ENCODE measurements around the gene FES. TPM values are rescaled to one million over a fixed set of nuclear protein-coding genes. Genes with fewer than 3 reads are reported as not detected.

FES gene
- polyA plus RNA-seq, 1 experiment, result 5.5 TPM

GRCh38 chr15:90889736-90890456 lies 5.6 kb downstream of the FES start:
- no peak for DNase-seq (ENCODE audit: low read depth, low spot score)
- TF ChIP-seq CTCF (IDR thresholded peaks at IDR 0.05; ENCODE audit: low read depth, low read length), result no peak
- no peak overlapping the region for H3K4me3 ChIP-seq (ENCODE audit: low read depth, low read length)
- no peaks in the 10 kb centered on the region for H3K27me3 ChIP-seq (ENCODE audit: control insufficient read depth, insufficient read depth, low read length)
- no peak overlapping the region for H3K27ac ChIP-seq (ENCODE audit: low read depth, low read length)
- ChIA-PET POLR2A (interaction anchor here (0.7 kb wide), 1 partner anchor 45 kb away, joined by 4 read pairs; the partner anchor contains the start of gene UNC45A), CTCF (interaction anchor here (0.8 to 1.9 kb wide), 3 partner anchors 13 to 242 kb away, joined by 3 to 5 read pairs (median 5); partner anchors contain the start of gene MAN2A2)
- H3K9me3 ChIP-seq (ENCODE audit: control insufficient read depth, insufficient read depth, low read length), result no peaks in the 10 kb centered on the region; the same call in 1 of the 2 replicates

GRCh38 chr15:90890839-90891238 lies 6.5 kb downstream of the FES start:
- Histone ChIP-seq H3K9me3 (ENCODE audit: control insufficient read depth, insufficient read depth, low read length) (no peaks in the 10 kb centered on the region; the same call in 1 of the 2 replicates), H3K27me3 (ENCODE audit: control insufficient read depth, insufficient read depth, low read length) (no peaks in the 10 kb centered on the region), H3K27ac (ENCODE audit: low read depth, low read length) (no peak overlapping the region), H3K4me3 (ENCODE audit: low read depth, low read length) (no peak overlapping the region)
- ChIA-PET POLR2A (no interaction called here), CTCF (interaction anchor here (0.6 to 1.9 kb wide), 3 partner anchors 12 to 579 kb away, joined by 3 to 5 read pairs (median 3); partner anchors contain the start of gene MAN2A2)
- DNase-seq (ENCODE audit: low read depth, low spot score), result no peak
- TF ChIP-seq CTCF (IDR thresholded peaks at IDR 0.05; ENCODE audit: low read depth, low read length), result no peak

GRCh38 chr15:90891346-90891949 lies 7.1 kb downstream of the FES start:
- DNase-seq (ENCODE audit: low read depth, low spot score), result no peak
- CTCF ChIA-PET, result interaction anchor here (0.6 to 1.9 kb wide), 3 partner anchors 12 to 580 kb away, joined by 3 to 5 read pairs (median 3); partner anchors contain the start of gene MAN2A2
- no peaks in the 10 kb centered on the region for H3K27me3 ChIP-seq (ENCODE audit: control insufficient read depth, insufficient read depth, low read length)
- POLR2A ChIA-PET, result no interaction called here
- no peak overlapping the region for H3K27ac ChIP-seq (ENCODE audit: low read depth, low read length)
- no peak for TF ChIP-seq CTCF (IDR thresholded peaks at IDR 0.05; ENCODE audit: low read depth, low read length)
- H3K4me3 ChIP-seq (ENCODE audit: low read depth, low read length), result no peak overlapping the region
- H3K9me3 ChIP-seq (ENCODE audit: control insufficient read depth, insufficient read depth, low read length), result no peaks in the 10 kb centered on the region; the same call in 1 of the 2 replicates

GRCh38 chr15:90892023-90892422 lies 7.7 kb downstream of the FES start:
- ChIA-PET CTCF (interaction anchor here (0.9 to 1.2 kb wide), 2 partner anchors 242 to 244 kb away, joined by 3 to 4 read pairs; no protein-coding TSS in a partner anchor), POLR2A (no interaction called here)
- Histone ChIP-seq H3K4me3 (ENCODE audit: low read depth, low read length) (no peak overlapping the region), H3K9me3 (ENCODE audit: control insufficient read depth, insufficient read depth, low read length) (no peaks in the 10 kb centered on the region; the same call in 1 of the 2 replicates), H3K27me3 (ENCODE audit: control insufficient read depth, insufficient read depth, low read length) (no peaks in the 10 kb centered on the region), H3K27ac (ENCODE audit: low read depth, low read length) (no peak overlapping the region)
- no peak for DNase-seq (ENCODE audit: low read depth, low spot score)
- no peak for TF ChIP-seq CTCF (IDR thresholded peaks at IDR 0.05; ENCODE audit: low read depth, low read length)

Measured in AG04450 (cell line).